Measurements from ENCODE around the gene SRSF4. TPM values are rescaled to one million over a fixed set of nuclear protein-coding genes. Genes with fewer than 3 reads are reported as not detected.

Gene SRSF4
- total RNA-seq, result 100 to 1,000 TPM in 1 of 4 donors, 10 to 100 TPM in 3; 75.3 to 117 (median 88.1) TPM

GRCh38 chr1:29181413-29182225 lies at the start of gene SRSF4:
Gene SRSF4 (minus strand): TSS chr1:29181900. CDS start chr1:29181752, 148 bp downstream.
- peak; percentile 97 for ATAC-seq (ENCODE audit: low FRiP score)
- TF ChIP-seq, protein P1, sequence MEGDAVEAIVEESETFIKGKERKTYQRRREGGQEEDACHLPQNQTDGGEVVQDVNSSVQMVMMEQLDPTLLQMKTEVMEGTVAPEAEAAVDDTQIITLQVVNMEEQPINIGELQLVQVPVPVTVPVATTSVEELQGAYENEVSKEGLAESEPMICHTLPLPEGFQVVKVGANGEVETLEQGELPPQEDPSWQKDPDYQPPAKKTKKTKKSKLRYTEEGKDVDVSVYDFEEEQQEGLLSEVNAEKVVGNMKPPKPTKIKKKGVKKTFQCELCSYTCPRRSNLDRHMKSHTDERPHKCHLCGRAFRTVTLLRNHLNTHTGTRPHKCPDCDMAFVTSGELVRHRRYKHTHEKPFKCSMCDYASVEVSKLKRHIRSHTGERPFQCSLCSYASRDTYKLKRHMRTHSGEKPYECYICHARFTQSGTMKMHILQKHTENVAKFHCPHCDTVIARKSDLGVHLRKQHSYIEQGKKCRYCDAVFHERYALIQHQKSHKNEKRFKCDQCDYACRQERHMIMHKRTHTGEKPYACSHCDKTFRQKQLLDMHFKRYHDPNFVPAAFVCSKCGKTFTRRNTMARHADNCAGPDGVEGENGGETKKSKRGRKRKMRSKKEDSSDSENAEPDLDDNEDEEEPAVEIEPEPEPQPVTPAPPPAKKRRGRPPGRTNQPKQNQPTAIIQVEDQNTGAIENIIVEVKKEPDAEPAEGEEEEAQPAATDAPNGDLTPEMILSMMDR (IDR thresholded peaks at IDR 0.05), result peak in 2 of 3 donors; percentile 9 to 11

DNA sequence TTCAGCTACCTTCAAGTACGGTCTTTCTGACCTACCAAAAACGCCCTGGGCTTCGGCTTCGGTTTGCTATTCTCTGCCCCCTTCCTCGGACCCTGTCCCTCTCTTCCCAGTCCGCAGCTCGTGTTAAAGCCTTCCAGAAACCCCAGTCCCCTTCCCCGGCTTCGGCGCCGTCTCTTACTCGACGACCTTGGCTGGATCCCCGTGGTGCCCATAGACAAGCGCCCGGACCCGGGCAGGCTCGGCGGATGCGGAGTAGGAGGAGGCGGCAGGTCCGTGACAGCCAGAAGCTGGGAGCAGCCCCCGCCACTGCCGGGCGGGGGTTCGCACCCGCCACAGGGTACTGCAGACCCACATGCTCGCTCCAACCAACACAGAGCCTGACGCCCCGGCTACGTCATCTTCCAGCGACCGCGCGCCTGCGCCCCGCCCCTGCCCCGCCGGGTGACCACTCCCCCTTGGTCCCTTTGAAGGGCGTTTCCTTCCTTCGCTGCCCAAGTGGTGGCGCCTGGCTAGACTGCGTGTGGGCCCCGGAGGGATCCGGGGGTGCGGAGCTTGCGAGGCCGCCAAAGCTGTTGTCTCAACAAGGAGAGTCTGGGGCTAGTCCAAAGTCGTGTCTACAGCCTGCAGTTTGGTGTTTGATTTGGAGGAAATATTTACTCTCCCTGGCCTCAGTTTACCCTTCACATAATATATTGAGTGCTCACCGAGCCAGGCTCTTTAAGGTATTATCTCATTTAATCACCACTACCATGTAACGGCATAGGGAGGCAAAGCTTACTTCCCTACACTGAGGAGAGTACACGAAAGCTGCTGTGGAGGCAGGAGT lies 49.1 kb upstream of the SRSF4 start, which contains the start of gene MECR:
Gene MECR (minus strand): TSS at position 382 of the 826 bp plus-strand sequence. CDS start 28 bp downstream, at position 354.
- ATAC-seq (ENCODE audit: low FRiP score) (peak; percentile 95), DNase-seq (ENCODE audit: low spot score) (peak; percentile 89)
- TF ChIP-seq, protein P1 (IDR thresholded peaks at IDR 0.05), result no peak

More at GRCh38 chr1:29181413-29182225, at the start of gene SRSF4:
- peak; percentile 84 for DNase-seq (ENCODE audit: low spot score)

DNA sequence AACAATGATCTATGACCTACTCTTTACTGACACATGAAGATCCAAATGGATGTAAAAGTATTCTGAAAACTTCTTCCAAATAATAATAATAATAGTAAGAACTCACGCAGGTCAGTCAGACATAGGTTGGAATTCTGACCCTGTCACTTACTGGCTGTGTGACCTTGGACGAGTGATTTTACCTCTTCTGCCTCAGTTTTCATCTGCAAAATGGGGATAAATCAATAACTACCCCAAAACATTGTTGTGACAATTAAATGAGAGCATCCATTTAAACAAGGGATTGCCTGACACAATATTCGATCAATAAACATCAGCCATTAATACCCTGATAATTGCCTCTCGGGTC lies 48.5 kb upstream of the SRSF4 start:
- TF ChIP-seq, protein P1 (IDR thresholded peaks at IDR 0.05), result no peak
- no peak for DNase-seq (ENCODE audit: low spot score)
- no peak for ATAC-seq (ENCODE audit: low FRiP score)

DNA sequence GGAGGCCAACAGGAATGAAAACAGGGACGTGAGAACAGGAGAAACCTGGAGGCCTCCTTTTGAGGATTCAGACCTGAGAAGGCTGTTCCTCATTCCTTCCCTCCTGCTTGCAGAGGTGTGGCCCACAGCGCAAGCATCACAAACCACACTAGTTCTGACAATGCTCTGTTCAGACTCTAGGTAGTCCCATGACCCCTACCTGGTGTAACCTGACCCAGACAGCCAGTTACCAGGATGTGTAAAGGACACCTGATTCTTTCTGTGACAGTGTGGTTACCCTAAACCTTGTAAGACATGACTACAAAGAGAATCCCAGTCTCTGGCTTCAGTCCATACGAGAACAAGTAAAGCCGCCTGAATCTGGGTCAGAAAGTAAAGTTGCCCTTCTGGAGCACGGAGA lies 45.8 kb upstream of the SRSF4 start:
- ATAC-seq (ENCODE audit: low FRiP score) (no peak), DNase-seq (ENCODE audit: low spot score) (no peak)
- TF ChIP-seq, protein P1 (IDR thresholded peaks at IDR 0.05), result no peak

GRCh38 chr1:29225361-29225760 lies 43.7 kb upstream of the SRSF4 start:
- TF ChIP-seq, protein P1 (IDR thresholded peaks at IDR 0.05), result no peak
- no peak for ATAC-seq (ENCODE audit: low FRiP score)
- no peak for DNase-seq (ENCODE audit: low spot score)

DNA sequence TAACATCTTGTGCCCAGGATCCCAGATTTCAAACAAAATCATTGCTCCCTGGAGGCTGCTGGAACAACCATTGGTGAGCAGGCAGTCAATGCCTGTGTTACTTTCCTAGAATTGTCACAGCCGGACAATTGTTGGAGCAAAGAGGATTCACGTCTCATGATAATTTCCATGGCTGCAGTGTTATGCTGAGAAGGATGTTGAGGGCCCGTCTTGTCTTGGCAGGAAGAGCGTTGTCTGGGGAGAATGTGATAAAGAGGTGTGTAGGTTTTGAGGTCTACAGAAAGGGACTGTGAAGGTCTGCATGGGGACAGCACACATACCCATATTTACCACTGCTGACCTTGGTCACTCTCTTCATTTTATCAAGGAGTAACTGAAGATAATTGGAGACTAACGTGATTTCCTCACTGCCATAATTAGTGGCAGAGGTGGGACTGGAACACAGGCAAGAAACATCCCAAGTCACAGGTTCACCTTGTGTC lies 42.7 kb upstream of the SRSF4 start:
- TF ChIP-seq, protein P1 (IDR thresholded peaks at IDR 0.05), result no peak
- no peak for ATAC-seq (ENCODE audit: low FRiP score)

More for the DNA sequence above, 42.7 kb upstream of the SRSF4 start:
- no peak for DNase-seq (ENCODE audit: low spot score)

Data from omental fat pad (tissue), 4 donors.